HEK293T (cell line): ENCODE measurements around the gene C1QTNF7.

Source experiments
- ARNT ChIP-seq: fragments of 450-650 bp; IDR thresholded peaks from 2 replicates; pipeline ENCODE4 v1.6.1; 2017; ENCODE audit warnings: mild to moderate bottlenecking
- CTBP1 ChIP-seq: fragments of 450-650 bp; IDR thresholded peaks from 2 replicates; pipeline ENCODE4 v1.6.1; 2016; ENCODE audit warnings: borderline replicate concordance
- ELF4 ChIP-seq: fragments of 450-650 bp; IDR thresholded peaks from 2 replicates; pipeline ENCODE4 v1.6.1; 2017; ENCODE audit warnings: antibody characterized with exemption
- FOXA1 ChIP-seq: fragments of 450-650 bp; IDR thresholded peaks from 2 replicates; pipeline ENCODE4 v1.6.1; 2016; ENCODE audit warnings: mild to moderate bottlenecking
- FOXK2 ChIP-seq: fragments of 450-650 bp; IDR thresholded peaks from 2 replicates; pipeline ENCODE4 v1.6.1; 2016; ENCODE audit warnings: mild to moderate bottlenecking
- FOXM1 ChIP-seq: fragments of 450-650 bp; IDR thresholded peaks from 2 replicates; pipeline ENCODE4 v1.6.1; 2017; ENCODE audit warnings: mild to moderate bottlenecking, borderline replicate concordance
- LEF1 ChIP-seq: fragments of 450-650 bp; IDR thresholded peaks from 2 replicates; pipeline ENCODE4 v1.6.1; 2017; ENCODE audit warnings: mild to moderate bottlenecking, borderline replicate concordance
- NFRKB ChIP-seq: fragments of 450-650 bp; IDR thresholded peaks from 2 replicates; pipeline ENCODE4 v1.6.1; 2016; ENCODE audit warnings: mild to moderate bottlenecking, moderate library complexity
- SP1 ChIP-seq: fragments of 450-650 bp; IDR thresholded peaks from 2 replicates; pipeline ENCODE4 v1.6.1; 2017
- SUZ12 ChIP-seq: fragments of 450-650 bp; IDR thresholded peaks from 2 replicates; pipeline ENCODE4 v1.6.1; 2016; ENCODE audit warnings: mild to moderate bottlenecking
- TARDBP ChIP-seq: fragments of 450-650 bp; IDR thresholded peaks from 2 replicates; pipeline ENCODE4 v1.6.1; 2016

DNA sequence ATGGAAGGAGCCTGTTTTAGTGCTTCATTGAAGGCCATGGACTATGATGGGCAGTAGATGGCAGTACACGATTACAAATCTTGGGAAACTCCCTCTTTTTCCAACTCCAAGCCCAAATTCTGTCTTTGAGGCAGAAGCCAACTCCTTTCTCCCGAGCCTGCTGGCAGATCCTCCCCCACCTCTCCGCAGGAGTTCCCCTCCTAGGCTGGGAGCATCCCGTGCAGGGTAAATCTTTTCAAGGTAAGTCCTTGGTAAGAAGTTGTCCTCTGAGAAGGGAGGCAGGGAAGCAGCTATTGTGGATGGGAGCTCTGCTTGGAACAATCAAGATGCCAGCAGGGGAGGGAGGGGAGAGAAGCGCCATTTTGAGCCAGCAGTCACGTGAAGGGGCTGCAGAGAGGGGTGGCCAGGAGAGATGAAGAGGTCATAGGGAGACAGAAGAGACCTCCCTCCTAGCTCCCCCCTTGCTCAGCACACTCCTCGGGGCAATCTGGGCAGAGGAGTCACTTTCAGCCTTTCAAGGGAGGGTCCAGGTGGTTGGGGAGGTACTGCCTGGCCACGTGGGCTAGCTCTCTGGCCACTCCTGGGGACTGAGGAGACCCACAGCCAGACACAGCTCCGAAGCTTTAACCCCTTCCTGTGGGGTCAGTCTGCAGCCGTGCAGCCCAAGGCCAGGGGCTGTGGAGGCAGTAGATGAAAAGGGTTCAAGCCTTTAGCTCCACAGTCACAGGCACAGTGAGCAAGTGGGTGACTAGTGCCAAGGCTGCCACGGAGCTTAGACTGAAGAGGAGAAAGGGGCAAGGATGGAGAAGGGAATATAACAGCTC, 51.5 kb downstream of the C1QTNF7 start:
- no peak for TF ChIP-seq FOXK2
- no peak for TF ChIP-seq ELF4
- no peak for TF ChIP-seq FOXA1
- no peak for TF ChIP-seq SP1
- TF ChIP-seq FOXM1 = no peak
- TF ChIP-seq SUZ12 = no peak
- no peak for TF ChIP-seq CTBP1
- no peak; the same call in 1 of the 2 replicates for TF ChIP-seq LEF1
- TF ChIP-seq ARNT = no peak
- TF ChIP-seq TARDBP = no peak
- TF ChIP-seq NFRKB = peak; percentile 64
